DND-41 (cell line): ENCODE results near the gene LCK.

Experiments
- EZH2 ChIP-seq: IDR thresholded peaks from 3 replicates; pipeline ENCODE4 v1.6.1; 2012; ENCODE audit warnings: borderline replicate concordance, low read depth, mild to moderate bottlenecking, moderate library complexity, low read length, inconsistent platforms; ENCODE audit not compliant: severe bottlenecking
- TF ChIP-seq, protein P1 (sequence below): IDR thresholded peaks from 2 replicates; pipeline ENCODE4 v1.5.1; 2012; ENCODE audit warnings: borderline replicate concordance, low read length, moderate library complexity, mild to moderate bottlenecking; ENCODE audit not compliant: poor library complexity, severe bottlenecking; ENCODE audit errors: extremely low read depth

- TF ChIP-seq, protein P1, sequence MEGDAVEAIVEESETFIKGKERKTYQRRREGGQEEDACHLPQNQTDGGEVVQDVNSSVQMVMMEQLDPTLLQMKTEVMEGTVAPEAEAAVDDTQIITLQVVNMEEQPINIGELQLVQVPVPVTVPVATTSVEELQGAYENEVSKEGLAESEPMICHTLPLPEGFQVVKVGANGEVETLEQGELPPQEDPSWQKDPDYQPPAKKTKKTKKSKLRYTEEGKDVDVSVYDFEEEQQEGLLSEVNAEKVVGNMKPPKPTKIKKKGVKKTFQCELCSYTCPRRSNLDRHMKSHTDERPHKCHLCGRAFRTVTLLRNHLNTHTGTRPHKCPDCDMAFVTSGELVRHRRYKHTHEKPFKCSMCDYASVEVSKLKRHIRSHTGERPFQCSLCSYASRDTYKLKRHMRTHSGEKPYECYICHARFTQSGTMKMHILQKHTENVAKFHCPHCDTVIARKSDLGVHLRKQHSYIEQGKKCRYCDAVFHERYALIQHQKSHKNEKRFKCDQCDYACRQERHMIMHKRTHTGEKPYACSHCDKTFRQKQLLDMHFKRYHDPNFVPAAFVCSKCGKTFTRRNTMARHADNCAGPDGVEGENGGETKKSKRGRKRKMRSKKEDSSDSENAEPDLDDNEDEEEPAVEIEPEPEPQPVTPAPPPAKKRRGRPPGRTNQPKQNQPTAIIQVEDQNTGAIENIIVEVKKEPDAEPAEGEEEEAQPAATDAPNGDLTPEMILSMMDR, result no peak
- TF ChIP-seq EZH2, result no peak
These were observed 18.3 kb upstream of the LCK start for GRCh38 chr1:32232558-32233304.
